Naive thymus-derived CD4-positive, alpha-beta T cell (primary cell): ENCODE measurements around the gene HPCA. TPM values are rescaled to one million over a fixed set of nuclear protein-coding genes. Genes with fewer than 3 reads are reported as not detected.

Experiments used
- ATAC-seq: fragments of 150-1000 bp; cut with Tn5 transposase; 2 replicates; pipeline ENCODE4 v1.10.0; 2021; ENCODE audit warnings: mild to moderate bottlenecking, moderate library complexity
- CTCF ChIA-PET: fragments of 350-600 bp; sonication (Branson Sonifier 250); formaldehyde crosslinking; loops from one replicate; lab custom pipeline; 2021; ENCODE audit warnings: antibody characterized with exemption; lab: Charles Lee
- POLR2A ChIA-PET: fragments of 350-600 bp; sonication (Branson Sonifier 250); formaldehyde crosslinking; loops from one replicate; lab custom pipeline; 2021; ENCODE audit warnings: antibody characterized with exemption, inconsistent platforms; lab: Charles Lee
- DNase-seq, 9 donors: peaks; one replicate each; pipeline versions ENCODE4 v3.0.0 to v3.0.0-alpha.2; 2020 to 2022; ENCODE audit warnings: mixed read lengths in 1 of 9
- H3K27ac ChIP-seq: one replicate; pipeline ENCODE4 v1.7.0; 2013; ENCODE audit warnings: mild to moderate bottlenecking, low read depth, low read length, moderate library complexity
- H3K27me3 ChIP-seq, 2 donors: one replicate each; pipeline ENCODE4 v1.7.0; 2013; ENCODE audit warnings: low read length in 2 of 2, mild to moderate bottlenecking in 2 of 2, moderate library complexity in 2 of 2; ENCODE audit not compliant: control insufficient read depth in 2 of 2, insufficient read depth in 2 of 2
- H3K36me3 ChIP-seq, 3 experiments: 1 replicate in 2 of 3; 2 replicates in 1 of 3; pipeline ENCODE4 v1.7.0; 2013; ENCODE audit warnings: low read length in 3 of 3, mild to moderate bottlenecking in 3 of 3, moderate library complexity in 1 of 3; ENCODE audit not compliant: insufficient read depth in 3 of 3, control insufficient read depth in 2 of 3
- H3K4me1 ChIP-seq, 2 donors: one replicate each; pipeline ENCODE4 v1.7.0; 2013; ENCODE audit warnings: low read length in 2 of 2, mild to moderate bottlenecking in 2 of 2, moderate library complexity in 1 of 2; ENCODE audit not compliant: control insufficient read depth in 2 of 2, insufficient read depth in 2 of 2
- H3K4me3 ChIP-seq: 2 replicates; pipeline ENCODE4 v1.7.0; 2013; ENCODE audit warnings: mild to moderate bottlenecking, low read length
- H3K9me3 ChIP-seq, 3 experiments: 1 replicate in 2 of 3; 2 replicates in 1 of 3; pipeline ENCODE4 v1.7.0; 2013; ENCODE audit warnings: low read length in 3 of 3; ENCODE audit not compliant: control insufficient read depth in 2 of 3
- H3K27ac Mint-ChIP-seq, 9 donors: one replicate each; pipeline ENCODE4 v1.8.0; 2020 to 2022; ENCODE audit warnings: mixed read lengths in 9 of 9, mild to moderate bottlenecking in 8 of 9, moderate library complexity in 5 of 9, inconsistent platforms in 2 of 9
- H3K27me3 Mint-ChIP-seq, 5 donors: one replicate each; pipeline ENCODE4 v1.8.0; 2021 to 2022; ENCODE audit warnings: mixed read lengths in 5 of 5, mild to moderate bottlenecking in 1 of 5
- H3K36me3 Mint-ChIP-seq, 5 donors: one replicate each; pipeline ENCODE4 v1.8.0; 2020 to 2022; ENCODE audit warnings: mixed read lengths in 5 of 5, mild to moderate bottlenecking in 3 of 5, inconsistent platforms in 1 of 5
- H3K4me1 Mint-ChIP-seq, 7 donors: one replicate each; pipeline ENCODE4 v1.8.0; 2020 to 2022; ENCODE audit warnings: mixed read lengths in 7 of 7, mild to moderate bottlenecking in 3 of 7, inconsistent platforms in 1 of 7
- H3K4me3 Mint-ChIP-seq, 10 donors: one replicate each; pipeline ENCODE4 v1.8.0; 2020 to 2022; ENCODE audit warnings: mild to moderate bottlenecking in 10 of 10, mixed read lengths in 10 of 10, moderate library complexity in 6 of 10, inconsistent platforms in 2 of 10
- H3K9me3 Mint-ChIP-seq, 11 donors: one replicate each; pipeline ENCODE4 v1.8.0; 2020 to 2022; ENCODE audit warnings: mixed read lengths in 11 of 11, mild to moderate bottlenecking in 4 of 11, inconsistent platforms in 1 of 11, moderate library complexity in 1 of 11
- intact Hi-C, 2 donors: fragments of 100-400 bp; cut with micrococcal nuclease; formaldehyde crosslinking; loops; one replicate each; pipeline ENCODE4 v1.15.1; 2023
- polyA plus RNA-seq, 2 donors: library from polyadenylated mRNA; unstranded; fragments of 300-500 nt; fragmentation: Illumina TruSeq; gene quantifications; one replicate each; pipeline ENCODE4 v1.2.3, GENCODE V29; 2021
- total RNA-seq, 6 experiments: library from RNA in 5 of 6; stranded (reverse) in 5 of 6; gene quantifications; 1 replicate in 5 of 6; 2 replicates in 1 of 6; pipeline ENCODE4 v1.2.3 and lab custom pipeline; 2021 to 2026

HPCA gene
- total and polyA plus RNA-seq, 7 experiments from 2014 or later, result 0.31 to 0.43 TPM; not detected in 5

DNA sequence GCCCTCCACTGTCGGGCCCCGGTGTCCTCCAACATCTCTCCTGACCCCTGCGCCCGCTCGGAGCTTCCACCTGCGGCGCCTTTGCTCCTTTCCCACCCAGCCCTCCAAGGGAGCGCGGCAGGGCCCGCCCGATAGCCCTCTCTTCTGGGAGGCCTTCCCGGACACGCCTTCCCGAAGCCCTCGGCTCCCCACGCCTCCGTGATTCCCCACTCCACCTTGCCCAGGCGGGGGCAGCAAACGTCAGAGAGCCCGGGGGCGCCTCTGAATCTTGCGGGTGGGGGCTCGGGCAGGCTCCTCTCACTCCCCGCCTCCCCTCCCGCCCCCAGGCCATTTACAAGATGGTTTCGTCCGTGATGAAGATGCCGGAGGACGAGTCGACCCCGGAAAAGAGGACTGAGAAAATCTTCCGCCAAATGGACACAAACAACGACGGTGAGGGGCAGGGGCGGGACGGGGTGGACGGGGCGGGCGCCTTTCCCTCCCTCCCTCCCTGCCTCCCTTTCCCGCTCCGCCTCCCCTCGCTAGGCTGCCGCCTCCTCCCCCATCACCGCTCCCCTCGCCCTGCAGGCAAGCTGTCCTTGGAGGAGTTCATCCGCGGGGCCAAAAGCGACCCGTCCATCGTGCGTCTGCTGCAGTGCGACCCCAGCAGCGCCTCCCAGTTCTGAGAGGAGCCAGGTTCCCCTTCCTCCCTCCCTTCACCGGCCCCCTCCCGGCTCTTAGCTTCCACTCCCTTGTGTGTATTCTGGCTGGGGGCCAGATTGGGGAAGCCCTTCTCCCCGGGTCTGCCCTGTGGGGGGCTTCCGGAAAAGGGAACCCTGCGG, 7.1 kb downstream of the HPCA start:
- Histone ChIP-seq H3K36me3 (no peaks in the 10 kb centered on the region), H3K4me1 (no peaks in the 10 kb centered on the region), H3K9me3 (no peaks in the 10 kb centered on the region), H3K27ac (no peak overlapping the region), H3K4me3 (no peak overlapping the region), H3K27me3 (peaks cover 0 to 22% of the 10 kb centered on the region in 2 donors)
- Mint-ChIP-seq H3K4me1 (peaks cover 5 to 11% (median 8%) of the 10 kb centered on the region in 7 donors), H3K4me3 (peak overlapping the region; percentile 46 to 86 (median 60)), H3K9me3 (peaks cover 0 to 2% (median 0%) of the 10 kb centered on the region in 11 donors), H3K27ac (no peak overlapping the region), H3K27me3 (peaks cover 56 to 65% (median 59%) of the 10 kb centered on the region in 5 donors), H3K36me3 (peaks cover 0 to 3% (median 0%) of the 10 kb centered on the region in 5 donors)
- DNase-seq (peak in 1 of 9 donors; percentile 41), ATAC-seq (peak; percentile 33)
- intact Hi-C loops, result no loop called here
- POLR2A ChIA-PET, result no interaction called here
- CTCF ChIA-PET, result interaction anchor here (1.2 kb wide), 1 partner anchor 402 kb away, joined by 3 read pairs; no protein-coding TSS in a partner anchor

DNA sequence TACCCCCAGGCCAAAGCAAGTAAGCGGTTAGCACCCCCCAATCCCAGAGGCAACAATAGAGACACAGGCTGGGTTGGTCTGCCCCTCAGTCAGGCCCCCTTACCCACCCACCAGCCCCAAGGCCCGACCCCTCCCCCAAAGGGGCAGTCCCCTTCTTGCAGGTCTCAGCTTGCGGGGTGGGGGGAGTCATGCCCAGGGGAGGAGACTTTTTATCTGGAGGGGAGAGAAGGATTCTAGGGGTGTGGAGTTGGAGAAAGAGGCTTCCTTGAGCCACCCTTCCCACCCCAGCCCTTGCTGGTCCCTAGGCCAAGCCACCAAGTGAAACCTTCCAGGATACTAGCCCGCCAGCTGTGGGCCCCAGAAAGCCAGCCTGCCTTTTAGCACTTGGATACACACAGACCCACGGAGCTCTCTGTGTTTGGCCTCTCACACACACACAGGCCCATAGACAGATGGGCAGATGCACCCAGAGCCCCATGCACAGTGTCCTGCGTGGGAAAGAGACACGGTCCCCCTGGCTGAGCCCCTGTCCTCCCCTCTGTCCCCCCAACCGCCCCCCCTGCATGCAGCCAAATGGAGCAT, 7.8 kb downstream of the HPCA start:
- Mint-ChIP-seq H3K27ac (no peak overlapping the region), H3K9me3 (peaks cover 0 to 2% (median 0%) of the 10 kb centered on the region in 11 donors), H3K4me1 (peaks cover 5 to 11% (median 8%) of the 10 kb centered on the region in 7 donors), H3K36me3 (peaks cover 0 to 3% (median 0%) of the 10 kb centered on the region in 5 donors), H3K27me3 (peaks cover 57 to 67% (median 62%) of the 10 kb centered on the region in 5 donors), H3K4me3 (peak overlapping the region in 8 of 10 donors; percentile 47 to 86 (median 60))
- intact Hi-C loops, result no loop called here
- Histone ChIP-seq H3K4me1 (no peaks in the 10 kb centered on the region), H3K27me3 (peaks cover 0 to 22% of the 10 kb centered on the region in 2 donors), H3K9me3 (no peaks in the 10 kb centered on the region), H3K4me3 (no peak overlapping the region), H3K36me3 (no peaks in the 10 kb centered on the region), H3K27ac (no peak overlapping the region)
- no peak for DNase-seq
- ATAC-seq, result no peak
- ChIA-PET CTCF (no interaction called here), POLR2A (no interaction called here)

DNA sequence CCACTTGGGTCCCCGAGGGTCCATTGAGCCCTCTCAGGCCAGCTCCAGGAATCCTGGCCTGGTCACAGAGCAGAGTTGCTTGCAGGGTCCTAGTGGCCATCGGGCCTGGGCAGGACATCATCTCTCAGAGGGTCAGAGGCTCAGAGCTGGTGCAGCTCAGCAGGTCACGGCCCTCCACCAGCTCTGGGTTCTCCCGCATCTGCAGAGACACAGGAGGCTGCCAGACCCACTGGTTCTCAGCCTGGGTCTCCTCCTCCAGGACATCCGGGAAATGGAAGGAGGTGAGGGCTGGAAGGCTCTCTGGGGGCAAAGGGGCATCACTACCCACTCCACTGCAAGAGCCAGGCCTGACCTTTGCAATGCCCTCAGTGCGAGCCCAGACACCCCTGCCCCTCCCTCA, 8.4 kb downstream of the HPCA start:
- no peak overlapping the region for H3K27ac Mint-ChIP-seq
- Histone ChIP-seq H3K27me3 (peaks cover 0 to 22% of the 10 kb centered on the region in 2 donors), H3K9me3 (no peaks in the 10 kb centered on the region), H3K27ac (no peak overlapping the region), H3K4me1 (no peaks in the 10 kb centered on the region), H3K36me3 (no peaks in the 10 kb centered on the region), H3K4me3 (no peak overlapping the region)
- H3K4me3 Mint-ChIP-seq, result no peak overlapping the region
- POLR2A ChIA-PET, result no interaction called here
- DNase-seq, result no peak
- CTCF ChIA-PET, result interaction anchor here (1.1 kb wide), 1 partner anchor 33 kb away, joined by 3 read pairs; no protein-coding TSS in a partner anchor
- H3K36me3 Mint-ChIP-seq, result peaks cover 0 to 3% (median 0%) of the 10 kb centered on the region in 5 donors
- peaks cover 54 to 67% (median 59%) of the 10 kb centered on the region in 5 donors for H3K27me3 Mint-ChIP-seq
- intact Hi-C loops, result no loop called here
- ATAC-seq, result no peak
- peaks cover 5 to 11% (median 8%) of the 10 kb centered on the region in 7 donors for H3K4me1 Mint-ChIP-seq
- H3K9me3 Mint-ChIP-seq, result peaks cover 0 to 2% (median 0%) of the 10 kb centered on the region in 11 donors

DNA sequence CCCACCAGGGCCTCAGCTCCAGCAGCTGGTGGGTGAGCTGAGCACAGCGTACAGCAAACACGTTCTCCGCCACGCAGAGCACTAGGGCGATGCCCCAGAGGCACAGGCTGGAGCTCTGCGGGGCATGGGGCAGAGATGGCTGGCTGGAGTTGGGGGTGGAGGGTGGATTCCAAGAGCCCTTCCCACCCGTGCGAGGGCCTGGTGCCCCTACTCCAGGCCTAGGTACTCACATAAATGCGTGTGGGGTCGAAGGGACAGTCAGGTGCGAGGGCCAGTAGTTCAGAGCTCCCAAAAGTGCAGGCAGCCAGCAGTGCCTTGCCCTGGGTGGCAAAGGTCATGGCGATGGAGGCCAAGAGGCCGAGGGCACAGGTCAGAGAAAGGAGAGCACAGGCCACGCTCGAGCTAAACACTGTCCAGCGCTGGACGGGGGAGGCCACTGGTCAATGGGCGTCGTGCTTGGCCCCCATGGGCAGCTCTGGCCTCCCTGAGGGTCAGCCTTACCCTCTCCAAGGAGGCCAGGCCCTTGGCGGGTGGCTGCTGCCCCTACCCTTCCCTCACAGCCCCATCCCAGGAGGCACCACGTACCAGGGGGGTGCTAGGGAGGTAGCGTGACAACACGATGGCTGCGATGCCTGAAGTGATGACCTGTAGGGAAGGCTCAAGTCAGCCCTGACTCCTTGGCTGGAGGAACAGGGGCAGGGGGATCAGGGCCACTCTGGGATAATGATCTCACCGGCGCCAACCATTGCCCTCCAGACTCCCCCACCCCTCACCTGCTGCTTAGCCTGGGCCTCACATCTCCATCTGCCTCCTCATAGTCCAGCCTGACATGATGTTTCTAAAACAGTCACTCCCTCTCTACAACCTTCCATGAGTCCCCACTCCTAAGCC, 9.3 kb downstream of the HPCA start:
- intact Hi-C loops, result no loop called here
- Histone ChIP-seq H3K4me3 (no peak overlapping the region), H3K4me1 (peaks cover 0 to 2% of the 10 kb centered on the region in 2 donors), H3K27me3 (peaks cover 0 to 30% of the 10 kb centered on the region in 2 donors), H3K36me3 (no peaks in the 10 kb centered on the region), H3K27ac (no peak overlapping the region), H3K9me3 (no peaks in the 10 kb centered on the region)
- peaks cover 7 to 13% (median 8%) of the 10 kb centered on the region in 7 donors for H3K4me1 Mint-ChIP-seq
- ATAC-seq, result no peak
- POLR2A ChIA-PET, result no interaction called here
- peaks cover 54 to 67% (median 54%) of the 10 kb centered on the region in 5 donors for H3K27me3 Mint-ChIP-seq
- peaks cover 0 to 3% (median 0%) of the 10 kb centered on the region in 5 donors for H3K36me3 Mint-ChIP-seq
- CTCF ChIA-PET, result interaction anchor here (1.1 kb wide), 1 partner anchor 34 kb away, joined by 3 read pairs; no protein-coding TSS in a partner anchor
- H3K4me3 Mint-ChIP-seq, result peak overlapping the region in 1 of 10 donors; percentile 27
- no peak for DNase-seq
- H3K9me3 Mint-ChIP-seq, result peaks cover 0 to 2% (median 0%) of the 10 kb centered on the region in 11 donors
- no peak overlapping the region for H3K27ac Mint-ChIP-seq

DNA sequence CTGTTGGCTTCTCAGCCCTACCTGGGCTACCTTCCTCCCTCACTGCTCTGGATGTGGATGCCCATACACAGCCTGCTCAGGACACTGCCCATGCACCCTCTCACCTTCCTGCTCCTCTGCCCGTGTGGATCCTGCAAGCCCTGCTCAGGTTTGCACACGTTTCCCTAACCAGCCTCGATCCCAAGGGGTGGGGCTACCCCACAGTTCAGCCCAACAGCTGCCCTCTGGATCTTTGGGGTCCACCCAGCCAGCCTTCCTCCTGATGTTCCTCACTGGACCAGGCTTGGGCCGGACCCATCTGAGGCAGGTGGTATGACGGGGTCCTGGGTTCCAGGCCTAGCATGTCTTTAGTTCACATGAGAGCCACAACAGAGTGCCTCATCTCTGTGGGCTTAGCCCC, 10.2 kb downstream of the HPCA start:
- Histone ChIP-seq H3K4me1 (peaks cover 0 to 5% of the 10 kb centered on the region in 2 donors), H3K4me3 (no peak overlapping the region), H3K9me3 (no peaks in the 10 kb centered on the region), H3K27me3 (peaks cover 0 to 26% of the 10 kb centered on the region in 2 donors), H3K36me3 (no peaks in the 10 kb centered on the region), H3K27ac (no peak overlapping the region)
- ChIA-PET CTCF (no interaction called here), POLR2A (no interaction called here)
- Mint-ChIP-seq H3K27me3 (peaks cover 46 to 62% (median 51%) of the 10 kb centered on the region in 5 donors), H3K4me1 (peaks cover 8 to 16% (median 11%) of the 10 kb centered on the region in 7 donors), H3K27ac (no peak overlapping the region), H3K36me3 (peaks cover 0 to 3% (median 0%) of the 10 kb centered on the region in 5 donors), H3K9me3 (peaks cover 0 to 2% (median 0%) of the 10 kb centered on the region in 11 donors), H3K4me3 (no peak overlapping the region)
- intact Hi-C loops, result no loop called here
- ATAC-seq (no peak), DNase-seq (no peak)
